SJCRH30 (cell line): ENCODE results near the gene CAMKV. TPM values are rescaled to one million over a fixed set of nuclear protein-coding genes. Genes with fewer than 3 reads are reported as not detected.
"Not testable (repeated sequence)": the region's sequence is repeated elsewhere in the genome, so short reads cannot be mapped to it uniquely, and the experiment has no call there.

Experiments used
- DNase-seq, 2 experiments: peaks; one replicate each; pipeline ENCODE4 v3.0.0-alpha.2; 2015 to 2020
- H3K27ac ChIP-seq: fragments of 250-450 bp; sonication (Bioruptor Pico); 2 replicates; pipeline ENCODE4 v1.5.1; 2020; ENCODE audit warnings: mild to moderate bottlenecking, moderate library complexity
- H3K27me3 ChIP-seq: fragments of 250-450 bp; sonication (Bioruptor Pico); 2 replicates; pipeline ENCODE4 v1.5.1; 2020; ENCODE audit warnings: mild to moderate bottlenecking, moderate library complexity
- H3K36me3 ChIP-seq: fragments of 250-450 bp; sonication (Bioruptor Pico); 2 replicates; pipeline ENCODE4 v1.5.1; 2020; ENCODE audit warnings: mild to moderate bottlenecking, moderate library complexity
- H3K4me1 ChIP-seq: fragments of 250-450 bp; sonication (Bioruptor Pico); 2 replicates; pipeline ENCODE4 v1.5.1; 2020; ENCODE audit warnings: mild to moderate bottlenecking, moderate library complexity
- H3K4me3 ChIP-seq: fragments of 250-450 bp; sonication (Bioruptor Pico); 2 replicates; pipeline ENCODE4 v1.5.1; 2020; ENCODE audit warnings: mild to moderate bottlenecking, moderate library complexity
- H3K9me3 ChIP-seq: fragments of 250-450 bp; sonication (Bioruptor Pico); replicated peaks from 2 replicates; pipeline ENCODE4 v1.5.1; 2020; ENCODE audit warnings: mild to moderate bottlenecking, moderate library complexity
- total RNA-seq: library from RNA; depleted of rRNA; stranded (reverse); fragments of >200 nt; shearing (Covaris generic); gene quantifications from 2 replicates; pipeline ENCODE4 v1.2.3, GENCODE V29; 2014

CAMKV gene
- total RNA-seq, 1 experiment from 2014 or later, result not detected

GRCh38 chr3:49844464-49845183 lies 25.1 kb downstream of the CAMKV start:
- DNase-seq, result no peak
- Histone ChIP-seq H3K36me3 (peaks cover 18% of the 10 kb centered on the region), H3K4me3 (no peak overlapping the region), H3K27ac (no peak overlapping the region), H3K4me1 (no peaks in the 10 kb centered on the region), H3K9me3 (no peaks in the 10 kb centered on the region), H3K27me3 (no peaks in the 10 kb centered on the region)

- H3K4me3 ChIP-seq, result no peak overlapping the region
- no peaks in the 10 kb centered on the region for H3K27me3 ChIP-seq
- no peaks in the 10 kb centered on the region for H3K9me3 ChIP-seq
- H3K4me1 ChIP-seq, result no peaks in the 10 kb centered on the region
- no peak overlapping the region for H3K27ac ChIP-seq
- H3K36me3 ChIP-seq, result peaks cover 18% of the 10 kb centered on the region
- no peak for DNase-seq
Observed at GRCh38 chr3:49842843-49843517, 26.7 kb downstream of the CAMKV start.

- no peak for DNase-seq
- Histone ChIP-seq H3K36me3 (peaks cover 14% of the 10 kb centered on the region), H3K27me3 (no peaks in the 10 kb centered on the region), H3K4me3 (no peak overlapping the region), H3K9me3 (no peaks in the 10 kb centered on the region), H3K4me1 (no peaks in the 10 kb centered on the region), H3K27ac (no peak overlapping the region)
Observed at GRCh38 chr3:49841806-49842205, 27.9 kb downstream of the CAMKV start.

GRCh38 chr3:49841126-49841696 lies 28.5 kb downstream of the CAMKV start:
- Histone ChIP-seq H3K36me3 (peaks cover 10% of the 10 kb centered on the region), H3K27me3 (no peaks in the 10 kb centered on the region), H3K4me3 (no peak overlapping the region), H3K4me1 (no peaks in the 10 kb centered on the region), H3K27ac (no peak overlapping the region), H3K9me3 (no peaks in the 10 kb centered on the region)
- peak; percentile 13 to 38 for DNase-seq

GRCh38 chr3:49840388-49840787 lies 29.3 kb downstream of the CAMKV start:
- Histone ChIP-seq H3K27me3 (no peaks in the 10 kb centered on the region), H3K4me1 (no peaks in the 10 kb centered on the region), H3K36me3 (peaks cover 6% of the 10 kb centered on the region), H3K9me3 (no peaks in the 10 kb centered on the region), H3K4me3 (no peak overlapping the region), H3K27ac (no peak overlapping the region)
- DNase-seq, result no peak

GRCh38 chr3:49839193-49839809 lies 30.4 kb downstream of the CAMKV start:
- no peaks in the 10 kb centered on the region for H3K36me3 ChIP-seq
- no peaks in the 10 kb centered on the region for H3K4me1 ChIP-seq
- no peak overlapping the region for H3K4me3 ChIP-seq
- H3K27me3 ChIP-seq, result no peaks in the 10 kb centered on the region
- no peaks in the 10 kb centered on the region for H3K9me3 ChIP-seq
- peak; percentile 64 to 83 for DNase-seq
- no peak overlapping the region for H3K27ac ChIP-seq

GRCh38 chr3:49831341-49831740 lies 38.4 kb downstream of the CAMKV start:
- H3K36me3 ChIP-seq, result peaks cover 6% of the 10 kb centered on the region; the same call in 1 of the 2 replicates
- H3K4me3 ChIP-seq, result no peak overlapping the region
- H3K27me3 ChIP-seq, result no peaks in the 10 kb centered on the region
- no peak for DNase-seq
- no peak overlapping the region for H3K27ac ChIP-seq
- H3K4me1 ChIP-seq, result no peaks in the 10 kb centered on the region
- no peaks in the 10 kb centered on the region for H3K9me3 ChIP-seq

GRCh38 chr3:49826016-49826415 lies 43.7 kb downstream of the CAMKV start:
- no peak overlapping the region for H3K4me3 ChIP-seq
- H3K9me3 ChIP-seq, result no peaks in the 10 kb centered on the region
- 0 out of 2 replicates have a peak, but pooled peaks cover 6% of the 10 kb centered on the region for H3K36me3 ChIP-seq
- DNase-seq, result no peak
- H3K4me1 ChIP-seq, result no peaks in the 10 kb centered on the region
- no peaks in the 10 kb centered on the region for H3K27me3 ChIP-seq
- H3K27ac ChIP-seq, result no peak overlapping the region

- H3K36me3 ChIP-seq, H3K4me3 ChIP-seq, H3K27me3 ChIP-seq, H3K9me3 ChIP-seq, H3K27ac ChIP-seq, H3K4me1 ChIP-seq, DNase-seq: not testable (repeated sequence)
Observed at GRCh38 chr3:49823131-49823530, 46.6 kb downstream of the CAMKV start.

- Histone ChIP-seq H3K27me3 (no peaks in the 10 kb centered on the region), H3K4me3 (no peak within 1 kb of the TSS), H3K4me1 (no peaks in the 10 kb centered on the region), H3K27ac (no peak within 1 kb of the TSS), H3K9me3 (no peaks in the 10 kb centered on the region), H3K36me3 (no peaks in the 10 kb centered on the region)
- no peak for DNase-seq
Observed at GRCh38 chr3:49813497-49814174, 56.1 kb downstream of the CAMKV start, which contains the start of gene UBA7. TSS of gene UBA7 (minus strand) at chr3:49813953. CDS start at chr3:49813787, 166 bp downstream.

GRCh38 chr3:49812916-49813496 lies 56.7 kb downstream of the CAMKV start:
- Histone ChIP-seq H3K27ac (no peak overlapping the region), H3K4me3 (no peak overlapping the region), H3K27me3 (no peaks in the 10 kb centered on the region), H3K4me1 (no peaks in the 10 kb centered on the region), H3K36me3 (no peaks in the 10 kb centered on the region), H3K9me3 (no peaks in the 10 kb centered on the region)
- no peak for DNase-seq
